Mesenchymal stem cell (in vitro differentiated cells and primary cell): ENCODE data around the gene CBFA2T2.
A peak's percentile ranks its signal among the peaks of the same experiment; 100 is the strongest.

ENCODE experiments used
- DNase-seq: peaks from one replicate; pipeline ENCODE4 v3.0.0-alpha.2; 2013
- H2AFZ ChIP-seq: one replicate; pipeline ENCODE4 v1.6.1; 2013; ENCODE audit warnings: low read depth, mild to moderate bottlenecking, control low read depth, inconsistent platforms, low read length, moderate library complexity
- H2AK5ac ChIP-seq: 2 replicates; pipeline ENCODE4 v1.6.1; 2013; ENCODE audit warnings: low read length, moderate library complexity, mild to moderate bottlenecking, inconsistent platforms; ENCODE audit not compliant: severe bottlenecking
- H2BK120ac ChIP-seq: one replicate; pipeline ENCODE4 v1.6.1; 2013; ENCODE audit warnings: low read depth, mild to moderate bottlenecking, inconsistent platforms, low read length, moderate library complexity
- H2BK12ac ChIP-seq, 2 experiments: one replicate each; pipeline ENCODE4 v1.6.1; 2013; ENCODE audit warnings: inconsistent platforms in 2 of 2, low read length in 2 of 2, mild to moderate bottlenecking in 2 of 2, moderate library complexity in 2 of 2, control low read depth in 1 of 2
- H2BK15ac ChIP-seq: one replicate; pipeline ENCODE4 v1.6.1; 2013; ENCODE audit warnings: mild to moderate bottlenecking, low read depth, inconsistent platforms; ENCODE audit not compliant: poor library complexity, severe bottlenecking
- H2BK5ac ChIP-seq: 2 replicates; pipeline ENCODE4 v1.6.1; 2013; ENCODE audit warnings: low read depth, mild to moderate bottlenecking, low read length, control low read depth, inconsistent platforms; ENCODE audit not compliant: poor library complexity, severe bottlenecking
- H3K14ac ChIP-seq, 2 experiments: one replicate each; pipeline ENCODE4 v1.6.1; 2013; ENCODE audit warnings: inconsistent platforms in 2 of 2, low read length in 2 of 2, control low read depth in 1 of 2, mild to moderate bottlenecking in 1 of 2, moderate library complexity in 1 of 2
- H3K18ac ChIP-seq, 2 experiments: one replicate each; pipeline ENCODE4 v1.6.1; 2013; ENCODE audit warnings: inconsistent platforms in 2 of 2, low read length in 2 of 2, control low read depth in 1 of 2, low read depth in 1 of 2, mild to moderate bottlenecking in 1 of 2
- H3K23ac ChIP-seq, 2 experiments: one replicate each; pipeline ENCODE4 v1.6.1; 2013; ENCODE audit warnings: inconsistent platforms in 2 of 2, low read length in 2 of 2, mild to moderate bottlenecking in 2 of 2, moderate library complexity in 2 of 2, control low read depth in 1 of 2
- H3K27ac ChIP-seq: 2 replicates; pipeline ENCODE4 v1.5.1; 2013; ENCODE audit warnings: mild to moderate bottlenecking, moderate library complexity, low read length, control low read depth, inconsistent platforms; ENCODE audit not compliant: poor library complexity, severe bottlenecking
- H3K27me3 ChIP-seq, 2 experiments: 2 replicates each; pipeline versions ENCODE4 v1.6.1 to v1.7.0; 2013; ENCODE audit warnings: low read length in 2 of 2, mild to moderate bottlenecking in 2 of 2, moderate library complexity in 2 of 2, control low read depth in 1 of 2, inconsistent platforms in 1 of 2; ENCODE audit not compliant: control insufficient read depth in 1 of 2, insufficient read depth in 1 of 2
- H3K36me3 ChIP-seq, 2 experiments: 2 replicates each; pipeline versions ENCODE4 v1.6.1 to v1.7.0; 2013; ENCODE audit warnings: low read length in 2 of 2, control low read depth in 1 of 2, inconsistent platforms in 1 of 2, low read depth in 1 of 2, mild to moderate bottlenecking in 1 of 2; ENCODE audit not compliant: insufficient read depth in 2 of 2, control insufficient read depth in 1 of 2
- H3K4ac ChIP-seq, 2 experiments: one replicate each; pipeline ENCODE4 v1.6.1; 2013; ENCODE audit warnings: inconsistent platforms in 2 of 2, low read length in 2 of 2, mild to moderate bottlenecking in 2 of 2, moderate library complexity in 2 of 2, control low read depth in 1 of 2, low read depth in 1 of 2
- H3K4me1 ChIP-seq: 2 replicates; pipeline ENCODE4 v1.6.1; 2013; ENCODE audit warnings: low read depth, low read length, control low read depth; ENCODE audit not compliant: control insufficient read depth, insufficient read depth
- H3K4me2 ChIP-seq: 2 replicates; pipeline ENCODE4 v1.6.1; 2013; ENCODE audit warnings: low read length, mild to moderate bottlenecking, inconsistent platforms; ENCODE audit not compliant: poor library complexity, severe bottlenecking
- H3K4me3 ChIP-seq, 2 experiments: 2 replicates each; pipeline versions ENCODE4 v1.5.1 to v1.7.0; 2013; ENCODE audit warnings: low read length in 2 of 2, mild to moderate bottlenecking in 2 of 2, control low read depth in 1 of 2, low read depth in 1 of 2; ENCODE audit not compliant: insufficient read depth in 1 of 2
- H3K79me1 ChIP-seq: replicated peaks from 2 replicates; pipeline ENCODE4 v1.6.1; 2013; ENCODE audit warnings: mild to moderate bottlenecking, control low read depth, low read length, inconsistent platforms; ENCODE audit not compliant: poor library complexity, severe bottlenecking
- H3K9ac ChIP-seq: 2 replicates; pipeline ENCODE4 v1.7.0; 2013; ENCODE audit warnings: mild to moderate bottlenecking, low read length, moderate library complexity
- H3K9me3 ChIP-seq: 2 replicates; pipeline ENCODE4 v1.7.0; 2013; ENCODE audit warnings: mild to moderate bottlenecking, low read length; ENCODE audit not compliant: control insufficient read depth
- H4K8ac ChIP-seq: one replicate; pipeline ENCODE4 v1.6.1; 2013; ENCODE audit warnings: inconsistent platforms, mild to moderate bottlenecking, low read length, moderate library complexity
- H4K91ac ChIP-seq: one replicate; pipeline ENCODE4 v1.6.1; 2013; ENCODE audit warnings: mild to moderate bottlenecking, low read length, inconsistent platforms
- WGBS: methylation state at CpG from one replicate; pipeline ENCODE4 v1.1.7; 2013; ENCODE audit warnings: mixed read lengths; 5-methylcytosine and 5-hydroxymethylcytosine counted together

Gene CBFA2T2

DNA sequence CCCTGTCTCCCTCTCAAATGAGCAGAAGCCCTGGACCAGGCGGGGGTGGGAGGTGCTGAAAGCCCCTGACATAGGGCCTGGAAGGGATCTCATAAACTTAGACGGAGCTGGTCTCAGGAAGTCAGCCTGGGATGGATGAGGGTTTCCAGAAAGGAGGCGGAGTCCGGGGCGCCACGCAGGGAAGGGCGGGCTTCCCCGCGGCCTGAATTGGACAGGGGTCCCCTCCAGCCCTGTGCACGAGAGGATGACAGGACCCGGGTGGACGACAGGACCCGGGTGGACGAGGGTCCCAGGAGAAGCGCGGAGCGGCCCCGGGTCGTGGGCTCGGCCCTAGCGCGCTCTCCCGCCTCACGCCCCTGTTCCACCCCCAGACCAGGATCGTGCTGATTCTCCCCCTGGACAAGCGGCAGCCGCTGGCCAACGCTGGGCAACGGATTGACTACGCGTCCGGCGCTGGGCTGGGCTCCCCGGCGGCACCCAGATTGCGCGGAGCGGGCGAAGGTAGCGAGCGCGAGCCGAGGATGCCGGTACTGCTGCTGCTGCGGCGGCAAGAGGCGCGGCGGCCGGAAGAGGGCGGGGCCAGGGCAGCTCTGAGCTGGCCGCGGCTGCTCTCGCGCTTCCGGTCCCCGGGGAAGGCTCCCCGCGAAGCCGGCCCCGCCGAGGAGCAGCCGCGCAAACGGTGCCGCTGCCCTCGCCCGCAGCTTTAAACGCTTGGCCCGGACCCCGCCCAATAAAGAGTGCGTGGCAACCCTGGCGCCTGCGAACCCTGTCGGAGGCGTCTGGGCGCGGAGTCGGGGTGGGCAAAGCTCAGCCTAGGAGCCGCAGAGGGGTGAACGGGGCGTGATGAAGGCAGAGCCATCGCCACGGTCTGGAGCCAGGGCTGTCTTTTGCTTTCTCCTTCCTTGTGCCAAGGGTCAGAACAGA, 173.5 kb downstream of the CBFA2T2 start:
- Histone ChIP-seq H3K4me3 (peak overlapping the region; percentile 78 to 88), H3K4me1 (peaks cover 33% of the 10 kb centered on the region), H2BK15ac (peak overlapping the region; percentile 92), H4K91ac (peak overlapping the region; percentile 73), H3K36me3 (peaks cover 9 to 59% of the 10 kb centered on the region in 2 experiments), H3K9me3 (no peaks in the 10 kb centered on the region), H3K14ac (peak overlapping the region; percentile 28 to 99), H2AK5ac (peak overlapping the region; percentile 57), H3K18ac (peak overlapping the region; percentile 81 to 99), H3K27me3 (no peaks in the 10 kb centered on the region), H3K27ac (peak overlapping the region; percentile 84), H3K9ac (peak overlapping the region; percentile 94), H3K4ac (peak overlapping the region; percentile 79 to 99), H3K4me2 (peak overlapping the region; percentile 92), H3K23ac (peak overlapping the region in 1 of 2 experiments; percentile 92), H4K8ac (peak overlapping the region; percentile 96), H3K79me1 (peaks cover 39% of the 10 kb centered on the region), H2BK120ac (peak overlapping the region; percentile 96), H2BK5ac (peak overlapping the region; percentile 8), H2AFZ (peak overlapping the region; percentile 90), H2BK12ac (peak overlapping the region in 1 of 2 experiments; percentile 68)
- WGBS: under 1% methylated on average over 73 of the region's 84 CpGs
- DNase-seq: peak; percentile 73

DNA sequence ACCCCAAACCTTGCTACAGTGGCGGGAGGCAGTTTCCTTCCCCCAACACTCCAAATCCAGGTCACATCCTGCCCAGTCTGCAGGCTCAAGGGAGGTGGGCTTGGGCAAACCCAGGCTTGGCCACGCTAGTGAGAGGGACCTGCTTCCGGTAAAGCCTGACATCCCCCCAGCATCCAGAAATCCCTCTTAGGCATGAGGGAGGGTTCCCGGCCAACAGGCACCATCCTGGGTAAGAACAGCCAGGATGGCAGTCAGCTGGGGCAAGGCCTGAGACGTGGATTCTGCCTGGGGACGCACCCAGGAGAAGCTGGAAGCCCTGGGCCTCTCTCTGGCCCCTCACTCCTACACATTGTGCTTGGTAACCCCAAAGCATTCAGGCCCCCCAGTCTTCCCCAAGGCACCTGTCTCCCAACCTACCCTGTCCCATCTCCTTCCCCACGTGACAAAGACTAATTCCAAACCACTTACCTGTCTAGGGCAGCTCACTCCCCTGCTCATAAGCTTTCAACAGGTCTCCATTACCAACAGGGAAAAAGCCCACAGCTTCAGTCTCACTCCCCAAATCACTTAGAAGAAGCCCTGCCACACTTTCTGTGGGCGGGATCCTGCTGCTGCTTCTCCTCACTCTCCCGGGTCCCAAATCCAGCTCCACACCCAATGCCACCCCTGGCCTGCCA, 174.3 kb downstream of the CBFA2T2 start:
- H3K4me2 ChIP-seq: peak overlapping the region; percentile 92
- peaks cover 13 to 59% of the 10 kb centered on the region in 2 experiments for H3K36me3 ChIP-seq
- H3K18ac ChIP-seq: peak overlapping the region; percentile 81 to 95
- H3K23ac ChIP-seq: peak overlapping the region in 1 of 2 experiments; percentile 88
- peak overlapping the region; percentile 78 to 88 for H3K4me3 ChIP-seq
- peak overlapping the region; percentile 96 for H2BK120ac ChIP-seq
- H4K91ac ChIP-seq: peak overlapping the region; percentile 65
- peaks cover 30% of the 10 kb centered on the region for H3K4me1 ChIP-seq
- peak overlapping the region; percentile 84 for H3K27ac ChIP-seq
- 55% methylated on average over 9 of the region's 9 CpGs for WGBS
- H2AFZ ChIP-seq: peak overlapping the region; percentile 90
- DNase-seq: no peak
- H3K9me3 ChIP-seq: no peaks in the 10 kb centered on the region
- H2BK5ac ChIP-seq: peak overlapping the region; percentile 8
- H3K4ac ChIP-seq: peak overlapping the region; percentile 79 to 99
- H2BK15ac ChIP-seq: no peak overlapping the region
- H3K9ac ChIP-seq: peak overlapping the region; percentile 94
- no peaks in the 10 kb centered on the region for H3K27me3 ChIP-seq
- H3K79me1 ChIP-seq: peaks cover 43% of the 10 kb centered on the region
- peak overlapping the region in 1 of 2 experiments; percentile 93 for H3K14ac ChIP-seq
- H4K8ac ChIP-seq: peak overlapping the region; percentile 96
- peak overlapping the region; percentile 75 for H2AK5ac ChIP-seq
- H2BK12ac ChIP-seq: peak overlapping the region in 1 of 2 experiments; percentile 68

- Histone ChIP-seq H3K4me1 (peaks cover 35% of the 10 kb centered on the region), H3K27me3 (no peaks in the 10 kb centered on the region), H3K9ac (no peak overlapping the region), H2BK15ac (no peak overlapping the region), H3K23ac (no peak overlapping the region), H3K4me2 (no peak overlapping the region), H4K8ac (peak overlapping the region; percentile 82), H2AFZ (no peak overlapping the region), H3K4me3 (no peak overlapping the region), H3K36me3 (peaks cover 15 to 58% of the 10 kb centered on the region in 2 experiments), H2BK5ac (no peak overlapping the region), H4K91ac (peak overlapping the region; percentile 14), H3K27ac (no peak overlapping the region), H3K18ac (no peak overlapping the region), H3K79me1 (peaks cover 42% of the 10 kb centered on the region), H3K14ac (no peak overlapping the region), H2BK120ac (no peak overlapping the region), H3K9me3 (no peaks in the 10 kb centered on the region), H3K4ac (no peak overlapping the region), H2BK12ac (peak overlapping the region in 1 of 2 experiments; percentile 12), H2AK5ac (peak overlapping the region; percentile 75)
- 97% methylated on average over 2 of the region's 2 CpGs for WGBS
- DNase-seq: peak; percentile 22
These were observed 174.9 kb downstream of the CBFA2T2 start for GRCh38 chr20:33664762-33665144.
